GM12892 (cell line): ENCODE data around the gene IKZF1. TPM values are rescaled to one million over a fixed set of nuclear protein-coding genes. Genes with fewer than 3 reads are reported as not detected.

ENCODE experiments used
- DNase-seq: peaks from one replicate; pipeline ENCODE4 v3.0.0; 2011; ENCODE audit not compliant: insufficient read length
- FAIRE-seq: peaks from 2 replicates; lab custom pipeline; 2011; peaks lifted over from hg19 to GRCh38; lab: Jason Lieb, UNC
- POLR2A ChIP-seq: IDR thresholded peaks from 2 replicates; pipeline ENCODE4 v1.6.1; 2011; ENCODE audit warnings: low read depth, low read length, control low read depth
- POLR2AphosphoS5 ChIP-seq: IDR thresholded peaks from 2 replicates; pipeline ENCODE4 v1.6.1; 2011; ENCODE audit warnings: low read depth, low read length, control low read depth
- TAF1 ChIP-seq: IDR thresholded peaks from 2 replicates; pipeline ENCODE4 v1.6.1; 2011; ENCODE audit warnings: low read depth, mild to moderate bottlenecking, control low read depth, low read length, borderline replicate concordance
- polyA plus RNA-seq: library from polyadenylated mRNA; unstranded; fragments of >200 nt; gene quantifications from one replicate; pipeline ENCODE4 v1.2.1, GENCODE V29; 2012; ENCODE audit warnings: missing spikeins, inconsistent platforms; ENCODE audit not compliant: missing spikeins

IKZF1 gene
- 25.1 TPM for polyA plus RNA-seq

- TF ChIP-seq TAF1 (no peak), POLR2A (no peak), POLR2AphosphoS5 (no peak)
- FAIRE-seq (no peak), DNase-seq (no peak)
Measured at GRCh38 chr7:50304129-50304910, at the start of gene IKZF1. Gene IKZF1 (plus strand): TSS chr7:50304716. CDS start chr7:50319062, 14,346 bp downstream.

- no peak for DNase-seq
- TF ChIP-seq POLR2AphosphoS5 = no peak
- no peak for TF ChIP-seq TAF1
- no peak for TF ChIP-seq POLR2A
- peak; percentile 83 for FAIRE-seq
Measured at GRCh38 chr7:50261593-50261992, 42.9 kb upstream of the IKZF1 start.

DNA sequence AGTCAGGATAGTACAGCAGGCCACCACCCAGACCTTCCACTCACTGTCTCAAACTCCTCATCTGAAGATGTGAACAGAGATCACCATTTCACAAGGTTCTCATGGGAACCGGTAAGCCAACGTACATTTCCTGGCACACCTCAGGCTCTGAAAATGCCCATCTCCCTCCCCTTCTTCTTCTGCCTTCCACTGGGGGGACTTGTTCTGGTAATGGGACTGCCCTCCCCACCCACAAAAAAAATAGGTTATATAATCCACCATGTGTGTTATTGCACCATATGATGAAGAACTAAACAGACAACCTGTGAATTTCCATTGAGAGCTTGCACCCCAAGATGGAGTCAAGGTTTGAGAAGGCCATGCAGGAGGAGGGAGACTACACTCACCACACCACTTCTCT, 42.1 kb upstream of the IKZF1 start:
- TF ChIP-seq TAF1 (no peak), POLR2A (no peak), POLR2AphosphoS5 (no peak)
- DNase-seq (no peak), FAIRE-seq (no peak)

GRCh38 chr7:50262916-50263690, 41.4 kb upstream of the IKZF1 start:
- TF ChIP-seq POLR2AphosphoS5 = no peak
- TF ChIP-seq TAF1 = no peak
- no peak for TF ChIP-seq POLR2A
- DNase-seq (no peak), FAIRE-seq (peak; percentile 84)

DNA sequence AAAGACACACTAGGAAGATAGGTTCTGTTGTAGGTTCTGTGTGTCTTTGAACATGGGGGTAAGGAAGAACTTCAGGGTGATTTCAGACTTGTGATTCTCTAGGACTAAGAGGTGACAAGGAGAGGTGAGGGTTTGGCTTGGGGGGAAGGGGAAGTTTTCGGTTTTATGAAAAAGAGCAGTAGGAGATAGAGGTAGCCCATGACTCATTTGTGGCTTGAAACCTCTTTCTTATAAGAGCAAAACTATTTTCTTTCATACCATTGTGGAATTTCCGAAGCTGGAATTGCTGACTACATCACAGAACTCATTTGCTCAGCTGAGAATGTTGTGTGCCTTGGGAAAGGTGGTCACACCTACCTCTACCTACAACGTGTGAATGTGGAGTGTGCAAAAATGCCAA, 39.6 kb upstream of the IKZF1 start:
- no peak for DNase-seq
- FAIRE-seq = peak; percentile 86

GRCh38 chr7:50265968-50266634, 38.4 kb upstream of the IKZF1 start:
- TF ChIP-seq POLR2AphosphoS5 = no peak
- TF ChIP-seq POLR2A = no peak
- no peak for TF ChIP-seq TAF1
- FAIRE-seq (no peak), DNase-seq (no peak)

More for the DNA sequence above, 39.6 kb upstream of the IKZF1 start:
- TF ChIP-seq TAF1 (no peak), POLR2AphosphoS5 (no peak), POLR2A (no peak)

DNA sequence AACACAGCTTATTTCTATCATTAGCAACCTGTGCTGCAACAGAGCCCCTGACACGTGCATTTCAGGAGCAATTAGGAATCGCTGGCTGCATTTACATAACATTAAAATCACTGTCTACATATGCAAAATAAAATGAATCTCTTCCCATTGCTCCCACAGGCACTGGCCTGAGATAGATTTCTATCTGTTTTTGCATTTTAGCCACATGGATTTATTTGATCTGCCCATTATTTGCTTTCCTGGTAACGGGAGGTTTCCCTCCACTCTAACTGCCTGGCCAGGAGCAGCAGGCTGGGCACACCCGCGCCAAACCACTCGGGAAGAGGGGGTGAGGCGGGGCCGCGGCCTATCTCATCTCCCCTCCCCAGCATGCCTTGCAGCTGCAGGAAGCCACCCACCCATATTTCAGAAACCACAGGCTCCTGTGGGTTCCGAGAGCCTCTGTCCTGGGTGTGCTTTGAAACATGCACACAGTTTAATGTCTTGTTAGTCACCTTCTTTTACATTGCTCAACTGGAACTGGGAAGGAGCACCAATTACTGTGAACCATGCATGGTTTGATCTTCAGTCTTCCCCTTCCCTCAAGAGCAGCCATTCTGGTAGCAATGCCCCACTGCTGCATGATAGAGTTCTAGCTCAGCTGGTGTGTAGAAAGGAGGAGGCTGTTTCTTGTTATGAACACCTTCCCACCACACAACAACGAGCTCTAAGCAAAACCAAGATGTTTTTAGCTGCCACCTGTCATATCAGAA, 37.7 kb upstream of the IKZF1 start:
- peak; percentile 99 for FAIRE-seq
- DNase-seq = no peak
- TF ChIP-seq POLR2AphosphoS5 (no peak; the same call in 1 of the 2 replicates), POLR2A (no peak), TAF1 (no peak)

GRCh38 chr7:50267525-50268041, 36.9 kb upstream of the IKZF1 start:
- TF ChIP-seq TAF1 = no peak
- TF ChIP-seq POLR2AphosphoS5 = no peak
- no peak for TF ChIP-seq POLR2A
- FAIRE-seq = no peak

GRCh38 chr7:50268223-50268622, 36.3 kb upstream of the IKZF1 start:
- no peak for TF ChIP-seq POLR2AphosphoS5
- TF ChIP-seq TAF1 = no peak
- TF ChIP-seq POLR2A = no peak
- DNase-seq (no peak), FAIRE-seq (no peak)

More at GRCh38 chr7:50267525-50268041, 36.9 kb upstream of the IKZF1 start:
- DNase-seq = no peak

GRCh38 chr7:50268990-50269389, 35.5 kb upstream of the IKZF1 start:
- TF ChIP-seq POLR2A (no peak), TAF1 (no peak), POLR2AphosphoS5 (no peak)
- DNase-seq (no peak), FAIRE-seq (no peak)
